Spleen (tissue), 11 donors: ENCODE measurements around the gene GDPD3. TPM values are rescaled to one million over a fixed set of nuclear protein-coding genes. Genes with fewer than 3 reads are reported as not detected.
A peak's percentile ranks its signal among the peaks of the same experiment; 100 is the strongest.

Experiments used
- DNase-seq: peaks from one replicate; pipeline ENCODE4 v3.0.0-alpha.2; 2020
- H3K27ac ChIP-seq, 8 donors: fragments of 200-600 bp; sonication (generic) in 7 of 8; 1 replicate in 4 of 8; 2 replicates in 4 of 8; pipeline versions ENCODE4 v1.5.0 to v1.8.0; 2016 to 2021; ENCODE audit warnings: inconsistent platforms in 4 of 8, mild to moderate bottlenecking in 4 of 8, moderate library complexity in 1 of 8
- H3K27me3 ChIP-seq, 7 donors: fragments of 200-600 bp; sonication (generic) in 6 of 7; replicated peaks in 1 of 7; 1 replicate in 4 of 7; 2 replicates in 3 of 7; pipeline versions ENCODE4 v1.5.0 to v1.8.0; 2016 to 2021; ENCODE audit warnings: inconsistent platforms in 3 of 7, mild to moderate bottlenecking in 1 of 7
- H3K36me3 ChIP-seq, 6 donors: fragments of 200-600 bp; sonication (generic) in 5 of 6; 1 replicate in 4 of 6; 2 replicates in 2 of 6; pipeline versions ENCODE4 v1.5.0 to v1.8.0; 2016 to 2021; ENCODE audit warnings: inconsistent platforms in 2 of 6
- H3K4me1 ChIP-seq, 6 donors: fragments of 200-600 bp; sonication (generic) in 5 of 6; 1 replicate in 3 of 6; 2 replicates in 3 of 6; pipeline versions ENCODE4 v1.5.0 to v1.8.0; 2016 to 2021; ENCODE audit warnings: inconsistent platforms in 3 of 6
- H3K4me3 ChIP-seq, 8 donors: fragments of 200-600 bp; sonication (generic) in 7 of 8; 1 replicate in 4 of 8; 2 replicates in 4 of 8; pipeline versions ENCODE4 v1.5.0 to v1.8.0; 2016 to 2021; ENCODE audit warnings: inconsistent platforms in 4 of 8, mild to moderate bottlenecking in 4 of 8, moderate library complexity in 2 of 8
- H3K9me3 ChIP-seq, 8 donors: fragments of 200-600 bp; sonication (generic) in 7 of 8; 1 replicate in 4 of 8; 2 replicates in 4 of 8; pipeline versions ENCODE4 v1.5.0 to v1.8.0; 2016 to 2021; ENCODE audit warnings: inconsistent platforms in 4 of 8
- CTCF ChIP-seq, 11 experiments: fragments of 200-600 bp in 7 of 11; fragments of 450-650 bp in 4 of 11; sonication (generic) in 4 of 11; IDR thresholded peaks in 8 of 11; conservative IDR thresholded peaks in 3 of 11; 1 replicate in 7 of 11; 2 replicates in 4 of 11; pipeline versions ENCODE4 v1.4.0 to v1.8.0; 2016 to 2021; ENCODE audit warnings: antibody characterized with exemption in 11 of 11, inconsistent platforms in 4 of 11, mild to moderate bottlenecking in 1 of 11
- POLR2A ChIP-seq, 3 donors: fragments of 450-650 bp; IDR thresholded peaks; one replicate each; pipeline ENCODE4 v1.5.1; 2017; ENCODE audit warnings: antibody characterized with exemption in 3 of 3, mild to moderate bottlenecking in 1 of 3
- POLR2AphosphoS5 ChIP-seq, 3 donors: sonication (generic); formaldehyde crosslinking; IDR thresholded peaks; one replicate each; pipeline ENCODE4 v1.5.1; 2017; ENCODE audit warnings: antibody characterized with exemption in 3 of 3
- WGBS, 5 donors: extraction: QIAGEN DNeasy Blood & Tissue Kit in 3 of 5; methylation state at CpG; one replicate each; pipeline versions ENCODE4 v1.1.5 to v1.1.7; 2013 to 2018; 5-methylcytosine and 5-hydroxymethylcytosine counted together
- intact Hi-C: fragments of 100-400 bp; cut with DNase I; formaldehyde crosslinking; loops from one replicate; pipeline ENCODE4 v1.15.0; 2023; ENCODE audit warnings: low total_unique reads
- polyA plus RNA-seq, 3 donors: library from polyadenylated mRNA; stranded (reverse); fragments of 200-250 nt; gene quantifications; one replicate each; pipeline ENCODE4 v1.2.1, GENCODE V29; 2013
- total RNA-seq, 7 donors: library from RNA; depleted of rRNA in 3 of 7; stranded (reverse); fragments of >200 nt in 3 of 7; fragmentation: NEBNext Ultra II Directional in 4 of 7; extraction: Animal tissue kit (Norgen Biotek cat#: 25700) in 4 of 7; gene quantifications; one replicate each; pipeline versions ENCODE4 v1.1.0 to v1.2.1, GENCODE V29; 2016 to 2021
- donor health status: healthy with polysubstance abuse.
- donor health status: DM: no; HTN: no; CAD: no; lungs with moderate emphysema.
- donor health status: DM: no; HTN: no; CAD: no.
- donor health status: Bipolar disorder and iron deficiency.
- donor health status: healthy.
- donor health status: DM: no; HTN: no; CAD: no.
- donor health status: DM: yes; HTN: yes; CAD: no.

GDPD3 gene
- total and polyA plus RNA-seq, 10 donors, result 4.3 to 18.0 (median 10.7) TPM

- intact Hi-C loops, result no loop called here
- Histone ChIP-seq H3K36me3 (peaks cover 0 to 25% (median 15%) of the 10 kb centered on the region in 6 donors), H3K27me3 (no peaks in the 10 kb centered on the region), H3K4me3 (peak overlapping the region; percentile 45 to 74 (median 50)), H3K4me1 (peaks cover 33 to 80% (median 62%) of the 10 kb centered on the region in 6 donors), H3K9me3 (peaks cover 5 to 13% (median 12%) of the 10 kb centered on the region in 8 donors), H3K27ac (peak overlapping the region; percentile 91 to 98 (median 97))
- peak; percentile 96 for DNase-seq
- 1 to 2% (median 1%) methylated on average over 20 to 22 of the region's 22 CpGs for WGBS, 5 donors
- peak; percentile 76 to 93 (median 85) for TF ChIP-seq CTCF (IDR thresholded peaks at IDR 0.05 in 8 of 11, conservative IDR thresholded peaks at IDR 0.05 in 3 of 11)
- no peak for TF ChIP-seq POLR2A (IDR thresholded peaks at IDR 0.05)
- TF ChIP-seq POLR2AphosphoS5 (IDR thresholded peaks at IDR 0.05), result peak; percentile 91 to 94 (median 92)
These were observed 20.8 kb downstream of the GDPD3 start for GRCh38 chr16:30092373-30093010.

GRCh38 chr16:30091474-30092372 lies 21.6 kb downstream of the GDPD3 start, which contains the start of gene TBX6:
Gene TBX6 (minus strand): TSS chr16:30091924. CDS start chr16:30091193, 731 bp downstream.
- H3K9me3 ChIP-seq, result peaks cover 0 to 5% (median 4%) of the 10 kb centered on the region in 8 donors
- H3K27ac ChIP-seq, result peak within 1 kb of the TSS; percentile 91 to 98 (median 97)
- peak; percentile 99 for DNase-seq
- WGBS, 5 donors, result 1 to 2% (median 1%) methylated on average over 9 to 76 of the region's 76 CpGs
- peaks cover 33 to 86% (median 64%) of the 10 kb centered on the region in 6 donors for H3K4me1 ChIP-seq
- peak within 1 kb of the TSS; percentile 45 to 74 (median 50) for H3K4me3 ChIP-seq
- H3K27me3 ChIP-seq, result no peaks in the 10 kb centered on the region
- H3K36me3 ChIP-seq, result peaks cover 0 to 28% (median 15%) of the 10 kb centered on the region in 6 donors
- TF ChIP-seq POLR2AphosphoS5 (IDR thresholded peaks at IDR 0.05) (peak; percentile 90 to 96 (median 90)), POLR2A (IDR thresholded peaks at IDR 0.05) (peak in 2 of 3 donors; percentile 57 to 67), CTCF (IDR thresholded peaks at IDR 0.05 in 8 of 11, conservative IDR thresholded peaks at IDR 0.05 in 3 of 11) (peak; percentile 79 to 97 (median 91))
- intact Hi-C loops, result no loop called here

- peak overlapping the region in 3 of 8 donors; percentile 46 to 74 (median 51) for H3K4me3 ChIP-seq
- TF ChIP-seq POLR2A (IDR thresholded peaks at IDR 0.05) (no peak), POLR2AphosphoS5 (IDR thresholded peaks at IDR 0.05) (no peak), CTCF (IDR thresholded peaks at IDR 0.05 in 8 of 11, conservative IDR thresholded peaks at IDR 0.05 in 3 of 11) (no peak)
- peak; percentile 86 for DNase-seq
- intact Hi-C loops, result no loop called here
- H3K27ac ChIP-seq, result peak overlapping the region in 7 of 8 donors; percentile 7 to 98 (median 97)
- WGBS, 5 donors, result 76 to 86% (median 77%) methylated on average over 19 to 26 of the region's 26 CpGs
- H3K36me3 ChIP-seq, result peaks cover 0 to 38% (median 17%) of the 10 kb centered on the region in 6 donors
- peaks cover 33 to 90% (median 62%) of the 10 kb centered on the region in 6 donors for H3K4me1 ChIP-seq
- H3K9me3 ChIP-seq, result no peaks in the 10 kb centered on the region
- H3K27me3 ChIP-seq, result no peaks in the 10 kb centered on the region
These were observed 22.6 kb downstream of the GDPD3 start for GRCh38 chr16:30090610-30091331.
